ENCODE results near the gene DNAJC17.

Gene DNAJC17

DNA sequence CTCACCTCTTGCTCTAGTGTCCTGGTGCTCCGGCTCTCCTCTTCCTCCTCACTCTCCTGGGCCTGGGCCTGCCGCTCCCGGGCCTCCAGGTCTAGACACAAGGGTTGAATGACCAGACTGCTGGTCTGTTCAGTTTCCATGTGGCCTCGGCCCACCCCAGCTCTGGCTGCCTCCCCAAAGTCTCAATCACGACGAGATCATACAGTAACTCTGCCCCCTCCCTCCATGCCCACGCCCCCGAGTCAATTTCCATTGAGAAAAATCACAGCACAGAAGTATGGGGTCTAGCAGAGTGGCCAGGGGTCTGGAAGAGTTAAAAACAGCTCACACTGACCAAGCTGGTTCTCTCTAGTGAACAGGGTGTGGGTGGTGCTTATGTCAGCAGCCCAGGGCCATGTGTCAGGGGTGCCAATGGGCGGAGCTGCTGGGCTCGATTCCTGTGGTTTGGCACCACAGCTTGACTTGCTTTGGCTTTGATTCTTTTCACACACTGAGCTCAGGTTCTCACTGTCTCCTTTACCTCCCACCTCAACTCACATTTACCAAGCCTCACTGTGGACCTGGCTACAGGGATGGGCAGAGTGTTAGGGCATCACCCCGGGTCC is 30.6 kb downstream of the DNAJC17 start:
- Histone ChIP-seq H3K4me3 (ENCODE audit: low read depth, low read length) (no peak overlapping the region), H3K27ac (no peak overlapping the region), H3K36me3 (peaks cover 37% of the 10 kb centered on the region), H3K27me3 (ENCODE audit: insufficient read depth, low read depth, severe bottlenecking) (no peaks in the 10 kb centered on the region), H3K9me3 (ENCODE audit: severe bottlenecking) (no peaks in the 10 kb centered on the region)
- TF ChIP-seq, protein P1, sequence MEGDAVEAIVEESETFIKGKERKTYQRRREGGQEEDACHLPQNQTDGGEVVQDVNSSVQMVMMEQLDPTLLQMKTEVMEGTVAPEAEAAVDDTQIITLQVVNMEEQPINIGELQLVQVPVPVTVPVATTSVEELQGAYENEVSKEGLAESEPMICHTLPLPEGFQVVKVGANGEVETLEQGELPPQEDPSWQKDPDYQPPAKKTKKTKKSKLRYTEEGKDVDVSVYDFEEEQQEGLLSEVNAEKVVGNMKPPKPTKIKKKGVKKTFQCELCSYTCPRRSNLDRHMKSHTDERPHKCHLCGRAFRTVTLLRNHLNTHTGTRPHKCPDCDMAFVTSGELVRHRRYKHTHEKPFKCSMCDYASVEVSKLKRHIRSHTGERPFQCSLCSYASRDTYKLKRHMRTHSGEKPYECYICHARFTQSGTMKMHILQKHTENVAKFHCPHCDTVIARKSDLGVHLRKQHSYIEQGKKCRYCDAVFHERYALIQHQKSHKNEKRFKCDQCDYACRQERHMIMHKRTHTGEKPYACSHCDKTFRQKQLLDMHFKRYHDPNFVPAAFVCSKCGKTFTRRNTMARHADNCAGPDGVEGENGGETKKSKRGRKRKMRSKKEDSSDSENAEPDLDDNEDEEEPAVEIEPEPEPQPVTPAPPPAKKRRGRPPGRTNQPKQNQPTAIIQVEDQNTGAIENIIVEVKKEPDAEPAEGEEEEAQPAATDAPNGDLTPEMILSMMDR (IDR thresholded peaks at IDR 0.05; ENCODE audit: low read depth, low read length): no peak
- DNase-seq: no peak

DNA sequence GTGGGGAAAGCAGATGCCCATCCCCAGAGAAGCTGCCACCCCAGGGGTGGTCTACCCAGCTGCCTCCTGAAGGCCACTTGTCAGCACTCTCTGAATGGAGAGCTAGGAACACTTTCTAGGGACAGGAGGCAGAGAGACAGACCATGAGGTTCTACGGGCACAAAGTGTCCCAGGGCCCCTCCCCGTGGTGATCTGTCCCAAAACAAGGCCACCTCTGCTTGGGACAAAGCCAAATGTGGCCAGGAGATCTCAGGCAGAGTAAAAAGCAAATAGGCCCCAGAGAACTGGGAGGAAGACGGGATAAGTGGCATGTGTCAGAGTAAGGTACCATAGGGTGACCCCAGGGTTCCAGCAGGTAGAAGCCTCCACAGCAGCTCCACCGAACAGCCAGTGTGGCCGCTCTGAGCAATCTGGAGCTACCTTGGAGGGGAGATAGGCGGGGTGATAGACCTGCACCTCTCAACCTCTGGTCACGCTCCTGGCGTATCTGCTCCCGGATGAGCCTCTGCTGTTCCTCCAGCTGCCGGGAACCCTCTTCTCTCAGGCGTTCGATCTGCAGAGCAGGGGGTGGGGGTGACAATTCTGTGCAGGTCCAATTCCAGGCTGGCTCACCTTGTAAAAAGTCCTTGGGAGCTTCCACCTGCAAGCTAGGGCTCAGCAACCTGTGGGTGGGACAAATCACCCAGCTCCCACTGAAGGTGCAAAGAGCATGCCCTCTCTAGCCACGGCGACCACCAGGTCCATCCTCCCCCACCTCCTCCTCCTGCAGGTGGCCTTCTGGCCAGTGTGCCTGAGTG is 31.3 kb downstream of the DNAJC17 start:
- Histone ChIP-seq H3K4me3 (ENCODE audit: low read depth, low read length) (no peak overlapping the region), H3K9me3 (ENCODE audit: severe bottlenecking) (no peaks in the 10 kb centered on the region), H3K27me3 (ENCODE audit: insufficient read depth, low read depth, severe bottlenecking) (no peaks in the 10 kb centered on the region), H3K36me3 (peaks cover 37% of the 10 kb centered on the region), H3K27ac (no peak overlapping the region)
- TF ChIP-seq, protein P1 (IDR thresholded peaks at IDR 0.05; ENCODE audit: low read depth, low read length): no peak
- DNase-seq: no peak

DNA sequence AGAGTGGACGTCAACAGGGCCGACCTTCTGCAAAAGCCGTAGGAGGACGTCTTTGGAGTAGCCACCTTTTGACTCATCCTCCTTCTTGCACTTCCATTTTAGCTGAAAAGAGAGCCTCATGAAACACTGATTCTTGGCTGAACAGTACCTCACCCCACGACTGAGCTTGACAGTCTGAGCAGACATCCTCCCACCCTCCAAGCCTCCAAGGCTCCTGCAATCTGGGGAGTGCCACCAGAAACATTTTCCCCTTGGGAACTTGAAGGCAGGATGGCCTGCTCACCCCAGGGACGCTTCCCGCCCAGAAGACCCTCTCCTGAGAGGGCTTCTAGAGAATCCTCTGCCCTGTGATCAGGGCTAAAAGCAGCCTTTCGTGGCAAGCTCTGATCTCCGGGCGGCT is 32.3 kb downstream of the DNAJC17 start:
- DNase-seq: no peak
- H3K9me3 ChIP-seq (ENCODE audit: severe bottlenecking): no peaks in the 10 kb centered on the region
- no peaks in the 10 kb centered on the region for H3K27me3 ChIP-seq (ENCODE audit: insufficient read depth, low read depth, severe bottlenecking)
- no peak overlapping the region for H3K27ac ChIP-seq
- TF ChIP-seq, protein P1 (IDR thresholded peaks at IDR 0.05; ENCODE audit: low read depth, low read length): no peak
- H3K36me3 ChIP-seq: peaks cover 37% of the 10 kb centered on the region
- H3K4me3 ChIP-seq (ENCODE audit: low read depth, low read length): no peak overlapping the region

DNA sequence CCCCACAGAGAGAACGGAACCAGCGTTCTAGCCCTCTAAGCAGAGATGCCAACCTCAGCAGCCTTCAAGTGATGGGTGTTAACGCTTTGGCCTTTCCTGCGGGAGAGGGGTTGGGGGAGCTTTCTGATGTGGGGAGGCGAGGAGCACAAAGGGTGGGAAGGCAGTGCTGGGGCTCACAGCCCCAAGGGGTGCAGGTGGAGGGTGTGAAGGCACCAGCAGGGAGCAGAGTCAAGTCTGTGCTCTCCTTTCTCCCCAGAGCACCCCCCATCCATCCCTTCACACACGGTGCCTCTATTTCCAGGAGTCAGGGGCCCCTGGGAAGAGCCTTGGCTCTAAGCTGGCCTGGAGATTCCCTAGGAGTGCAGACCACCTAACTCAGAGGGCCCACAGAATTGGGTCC is 33.4 kb downstream of the DNAJC17 start:
- H3K27me3 ChIP-seq (ENCODE audit: insufficient read depth, low read depth, severe bottlenecking): no peaks in the 10 kb centered on the region
- H3K36me3 ChIP-seq: peaks cover 33% of the 10 kb centered on the region
- no peaks in the 10 kb centered on the region for H3K9me3 ChIP-seq (ENCODE audit: severe bottlenecking)
- H3K27ac ChIP-seq: no peak overlapping the region
- no peak for DNase-seq
- no peak overlapping the region for H3K4me3 ChIP-seq (ENCODE audit: low read depth, low read length)
- TF ChIP-seq, protein P1 (IDR thresholded peaks at IDR 0.05; ENCODE audit: low read depth, low read length): no peak

GRCh38 chr15:40773496-40773895 is 33.8 kb downstream of the DNAJC17 start:
- H3K9me3 ChIP-seq (ENCODE audit: severe bottlenecking): no peaks in the 10 kb centered on the region
- TF ChIP-seq, protein P1 (IDR thresholded peaks at IDR 0.05; ENCODE audit: low read depth, low read length): no peak
- peaks cover 29% of the 10 kb centered on the region for H3K36me3 ChIP-seq
- no peak overlapping the region for H3K4me3 ChIP-seq (ENCODE audit: low read depth, low read length)
- no peak for DNase-seq
- H3K27ac ChIP-seq: no peak overlapping the region
- no peaks in the 10 kb centered on the region for H3K27me3 ChIP-seq (ENCODE audit: insufficient read depth, low read depth, severe bottlenecking)
